Dermis microvascular lymphatic vessel endothelial cell (primary cell): ENCODE measurements around the gene ALKBH2. TPM values are rescaled to one million over a fixed set of nuclear protein-coding genes. Genes with fewer than 3 reads are reported as not detected.

Experiments used
- total RNA-seq: library from RNA; depleted of rRNA; stranded (reverse); fragments of >200 nt; gene quantifications from 2 replicates; pipeline ENCODE4 v1.2.1, GENCODE V29; 2014

ALKBH2 gene
- total RNA-seq, 1 donor from 2014 or later: 5.5 TPM

Other genes with a start within 250 kb of the ALKBH2 start
- 14.2 and 23.1 TPM in 2 replicates for gene SSH1, start 235.9 kb downstream of the ALKBH2 start, total RNA-seq
- not detected in 2 replicates for gene DAO, start 213.4 kb downstream of the ALKBH2 start, total RNA-seq
- not detected in 2 replicates for gene SVOP, start 72.4 kb downstream of the ALKBH2 start, total RNA-seq
- 5.4 and 6.7 TPM in 2 replicates for gene USP30, start 40.9 kb downstream of the ALKBH2 start, total RNA-seq
- 21.8 and 24.7 TPM in 2 replicates for gene UNG, start 4.1 kb upstream of the ALKBH2 start, total RNA-seq
- 1.7 and 6.8 TPM in 2 replicates for gene ACACB, start 23.1 kb upstream of the ALKBH2 start, total RNA-seq
- not detected in 2 replicates for gene FOXN4, start 215.8 kb upstream of the ALKBH2 start, total RNA-seq